HG02870 (cell line): ENCODE measurements around the gene GALNTL6.

Experiments used
- ATAC-seq: cut with Tn5 transposase; IDR thresholded peaks from one replicate; pipeline ENCODE4 v1.9.1; 2021; ENCODE audit warnings: mild to moderate bottlenecking, moderate library complexity; ENCODE audit not compliant: unreplicated experiment

GALNTL6 gene

DNA sequence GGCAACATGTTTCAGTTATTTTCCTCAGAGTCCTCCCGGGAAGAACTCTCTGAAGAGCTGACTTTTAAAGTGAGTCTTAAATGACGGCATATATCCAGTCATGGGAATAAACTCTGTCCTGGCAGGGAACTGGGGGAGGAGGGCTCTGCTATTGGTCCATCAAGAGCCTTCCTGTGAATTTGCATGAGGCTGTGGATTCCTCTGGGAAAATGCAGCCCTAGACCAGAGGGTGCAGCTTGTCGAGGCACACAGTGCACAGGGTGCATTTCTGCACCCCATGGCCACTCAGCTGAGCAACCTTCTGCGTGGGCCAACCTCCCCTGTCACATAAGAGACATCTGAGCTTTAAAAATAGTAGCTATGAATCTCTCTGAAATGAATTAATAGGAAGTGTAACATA lies 360.0 kb downstream of the GALNTL6 start:
- ATAC-seq: no peak

GRCh38 chr4:172177382-172177781 lies 364.2 kb downstream of the GALNTL6 start:
- no peak for ATAC-seq

DNA sequence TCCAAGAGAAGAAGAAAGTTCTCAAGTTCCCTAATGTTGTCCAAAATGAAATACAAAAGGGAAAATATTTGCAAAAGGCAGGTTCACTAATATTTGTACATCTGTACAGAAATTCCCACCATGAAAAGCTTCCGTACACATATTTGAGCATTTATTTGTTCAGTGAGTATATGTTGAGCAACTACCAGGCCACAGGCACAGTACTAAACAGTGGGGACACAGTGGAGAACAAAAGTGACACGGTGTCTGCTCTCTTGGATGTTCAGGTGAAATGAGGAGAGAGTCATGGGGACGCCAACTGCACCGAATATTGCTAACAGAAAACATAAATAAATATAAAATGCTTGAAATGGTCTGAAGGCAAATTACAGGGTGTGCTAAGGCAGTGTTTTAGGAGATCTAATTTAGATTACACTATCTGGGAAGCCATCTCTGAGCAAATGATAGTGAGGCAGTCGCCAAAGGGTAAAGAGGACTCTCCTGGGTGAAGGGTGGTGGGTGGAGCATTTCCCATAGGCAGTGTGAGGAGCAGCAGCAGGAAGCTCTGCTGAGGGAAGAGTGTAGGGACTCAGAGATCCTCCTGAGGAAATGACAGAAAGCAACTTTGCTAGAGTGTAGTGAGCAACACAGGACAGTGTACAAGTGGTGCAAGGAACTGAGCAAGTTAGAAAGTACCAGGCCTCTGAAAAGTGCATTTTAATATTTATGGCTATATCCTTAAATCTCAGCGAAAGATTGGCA lies 375.2 kb downstream of the GALNTL6 start:
- no peak for ATAC-seq

DNA sequence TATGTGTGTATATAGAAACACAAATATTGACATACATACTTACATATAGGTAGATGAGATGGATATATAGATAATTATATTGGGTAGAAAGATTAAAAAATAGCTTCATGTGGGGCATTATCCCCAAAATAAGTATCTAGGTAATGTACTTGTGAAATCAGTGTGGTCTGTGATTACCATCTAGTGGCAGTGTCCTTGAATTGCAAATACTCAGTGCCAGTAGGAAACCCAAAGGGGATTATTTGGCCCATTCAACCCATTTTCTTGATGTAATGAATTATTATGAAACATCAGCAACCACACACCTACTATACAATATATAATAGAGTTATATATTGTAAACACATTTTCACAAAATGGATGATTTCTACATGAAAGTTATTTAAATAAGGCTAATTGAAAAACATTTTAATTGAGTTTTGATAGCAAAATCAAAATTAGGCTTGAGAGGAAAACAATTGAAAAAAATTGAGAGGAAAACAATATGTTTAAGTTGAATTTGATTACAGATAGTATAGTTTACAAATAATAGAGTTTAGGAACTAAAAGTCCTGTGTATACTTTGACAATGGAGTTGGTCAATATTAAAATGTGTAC lies 389.4 kb downstream of the GALNTL6 start:
- ATAC-seq: peak; percentile 60

DNA sequence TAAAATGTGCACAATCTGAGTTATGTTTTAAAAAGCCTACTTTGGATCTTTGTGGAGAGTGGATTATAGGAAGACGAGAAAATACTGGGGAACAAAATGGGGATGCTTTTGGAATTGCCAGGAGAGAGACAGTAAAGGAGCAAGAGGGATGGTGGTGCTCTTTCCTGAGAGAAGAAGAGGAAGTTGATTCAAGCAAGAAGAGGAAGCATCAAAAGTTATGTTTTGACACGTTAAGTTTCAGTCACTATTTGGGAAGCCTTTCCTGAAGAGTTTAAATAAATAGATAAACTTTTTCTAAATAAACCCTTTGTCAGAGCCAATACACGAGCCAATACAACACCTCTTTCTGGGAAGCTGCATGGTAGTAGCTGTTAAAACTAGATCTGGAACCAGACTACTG lies 394.1 kb downstream of the GALNTL6 start:
- ATAC-seq: no peak

DNA sequence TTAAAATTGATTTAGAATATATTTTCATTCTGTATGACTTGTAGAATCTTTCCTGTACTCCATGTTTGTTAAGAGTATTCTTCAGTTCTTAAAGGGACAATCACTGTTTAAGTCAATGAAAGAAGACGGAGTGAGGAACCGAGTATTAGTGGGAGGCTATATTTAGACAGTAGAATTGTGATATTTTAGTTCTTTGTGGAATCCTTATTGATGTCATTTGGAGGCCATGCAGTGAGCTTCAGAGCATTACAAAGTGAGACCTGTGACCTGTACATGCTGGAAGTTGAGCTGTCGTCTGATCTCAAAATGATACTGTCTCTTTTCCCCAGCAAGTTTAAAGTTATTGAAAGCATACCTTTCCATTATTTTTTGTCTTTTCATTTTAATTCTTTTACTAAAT lies 394.7 kb downstream of the GALNTL6 start:
- no peak for ATAC-seq

- ATAC-seq: no peak
Measured at GRCh38 chr4:172220679-172221078, 407.5 kb downstream of the GALNTL6 start.

GRCh38 chr4:172225457-172225856 lies 412.3 kb downstream of the GALNTL6 start:
- ATAC-seq: no peak

DNA sequence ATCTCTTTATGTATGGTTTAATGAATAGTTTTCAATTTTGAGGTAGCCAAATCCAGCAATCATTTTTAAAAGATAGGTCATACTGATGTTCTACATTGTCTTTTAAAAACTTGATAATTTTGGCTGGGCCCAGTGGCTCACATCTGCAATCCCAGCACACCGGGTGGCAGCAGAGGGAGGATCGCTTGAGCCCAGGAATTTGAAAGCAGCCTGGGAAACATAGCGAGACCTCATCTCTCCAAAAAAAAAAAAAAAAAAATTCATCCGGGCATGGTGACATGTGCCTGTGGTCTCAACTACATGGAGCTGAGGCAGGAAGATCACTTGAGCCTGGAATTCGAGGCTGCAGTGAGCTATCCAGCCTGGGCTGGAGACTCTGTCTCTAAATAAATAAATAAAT lies 419.8 kb downstream of the GALNTL6 start:
- no peak for ATAC-seq

DNA sequence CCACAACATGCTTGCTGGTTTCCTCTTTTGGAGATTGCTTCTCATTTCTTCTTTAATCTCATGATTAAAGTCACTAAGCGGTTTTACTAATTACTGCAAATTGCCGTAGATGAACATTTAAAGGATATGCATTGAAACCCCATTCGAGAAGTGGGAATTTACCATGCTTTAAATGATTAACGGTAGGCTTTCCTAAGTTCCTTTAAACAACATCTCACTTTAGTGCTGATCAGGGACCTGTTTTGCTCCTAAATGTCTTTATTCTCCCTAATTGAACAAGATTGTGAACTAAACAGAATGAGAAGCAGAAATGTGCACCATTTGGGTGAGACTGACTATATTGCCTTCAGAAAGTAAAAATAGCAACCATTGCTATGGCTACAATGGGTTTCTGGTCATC lies 430.3 kb downstream of the GALNTL6 start:
- no peak for ATAC-seq

GRCh38 chr4:172245516-172245915 lies 432.3 kb downstream of the GALNTL6 start:
- no peak for ATAC-seq

DNA sequence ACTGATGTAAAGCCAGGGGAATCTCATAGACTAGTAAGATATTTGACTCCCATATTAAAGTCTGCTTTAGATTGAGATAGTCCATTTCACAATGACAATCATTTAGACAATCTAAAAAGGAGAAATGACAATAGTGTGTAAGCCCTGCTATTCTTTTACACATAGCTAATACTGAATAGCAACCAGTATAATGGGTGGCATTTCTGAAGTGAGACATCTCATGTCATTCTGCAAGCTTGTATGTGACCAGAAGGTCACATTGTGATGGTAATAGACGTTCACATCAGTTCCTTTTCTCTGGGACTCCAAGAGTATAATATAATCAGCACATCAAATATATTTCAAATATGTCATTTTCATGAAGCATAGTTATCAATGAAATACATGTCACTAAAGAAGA lies 440.2 kb downstream of the GALNTL6 start:
- no peak for ATAC-seq

- ATAC-seq: no peak
Measured at GRCh38 chr4:172256820-172257219, 443.6 kb downstream of the GALNTL6 start.

- no peak for ATAC-seq
Measured at GRCh38 chr4:172270397-172270796, 457.2 kb downstream of the GALNTL6 start.

DNA sequence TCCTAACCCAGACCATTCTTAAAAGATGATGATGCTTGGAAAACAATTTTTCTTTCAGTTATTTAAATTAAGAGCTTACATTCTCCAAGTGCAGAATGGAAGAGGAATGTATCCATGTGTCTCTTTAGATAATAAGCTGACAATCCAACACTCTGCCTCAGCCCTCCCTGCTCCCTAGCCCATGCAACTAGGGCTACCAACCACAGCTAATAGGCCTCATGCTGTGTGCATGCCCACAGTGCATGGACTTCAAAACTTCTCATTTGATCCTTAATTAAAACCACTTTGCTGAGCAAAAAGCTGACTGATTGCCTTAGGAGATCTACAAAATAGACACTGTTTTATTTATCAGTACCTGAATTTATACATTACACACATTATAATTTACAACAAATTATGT lies 473.9 kb downstream of the GALNTL6 start:
- ATAC-seq: no peak

DNA sequence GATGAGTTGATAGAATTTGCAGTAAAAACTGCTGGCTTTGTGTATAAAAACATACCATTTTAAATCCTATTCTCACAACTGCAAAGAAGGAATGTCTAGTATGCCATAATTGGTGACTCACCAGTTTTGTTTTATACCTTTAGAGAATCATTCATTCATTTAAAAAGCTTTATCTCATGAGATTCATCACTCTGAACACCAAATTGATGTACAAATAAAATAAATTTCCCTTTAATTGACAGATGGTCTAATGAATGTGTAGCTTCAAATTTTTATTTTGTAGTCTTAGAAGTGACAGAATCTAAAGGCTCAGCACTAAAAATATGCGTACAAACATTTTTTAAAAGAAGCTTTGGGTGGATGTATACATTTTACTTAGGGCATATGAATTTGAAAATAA lies 492.5 kb downstream of the GALNTL6 start:
- no peak for ATAC-seq

DNA sequence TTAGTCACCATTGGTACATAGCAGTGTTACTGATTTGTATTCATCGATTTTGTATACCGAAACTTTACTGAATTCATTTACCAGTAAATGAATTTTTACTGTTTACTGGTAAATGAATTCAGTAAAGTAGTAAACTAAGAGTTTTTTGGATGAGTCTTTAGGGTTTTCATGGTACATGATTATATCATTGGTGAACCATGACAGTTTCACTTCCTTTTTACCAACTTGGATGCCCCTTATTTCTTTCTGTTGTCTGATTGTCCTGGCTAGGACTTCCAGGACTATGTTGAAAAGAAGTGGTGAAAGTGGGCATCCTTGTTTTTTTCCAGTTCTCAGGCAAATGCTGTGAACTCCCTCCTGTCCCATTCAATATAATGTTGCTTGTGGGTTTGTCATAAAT lies 494.9 kb downstream of the GALNTL6 start:
- ATAC-seq: no peak

DNA sequence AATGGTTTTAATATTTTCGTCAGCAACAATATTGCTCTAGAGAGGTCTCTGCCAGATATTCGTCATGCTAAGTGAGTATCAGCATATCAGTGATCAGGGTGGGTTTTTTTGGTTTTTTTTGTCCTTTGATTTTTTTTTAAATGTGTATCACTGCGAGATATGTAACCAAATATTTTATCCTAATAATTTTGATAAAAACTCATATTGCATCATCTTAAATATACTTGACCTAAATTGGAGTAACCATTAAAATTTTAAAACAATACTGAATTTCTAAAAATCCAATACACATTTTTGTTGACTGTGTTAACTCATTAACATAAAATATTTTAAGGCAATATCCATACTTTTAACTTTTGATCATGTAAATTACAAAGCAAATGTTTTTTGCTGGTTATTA lies 498.5 kb downstream of the GALNTL6 start:
- no peak for ATAC-seq

DNA sequence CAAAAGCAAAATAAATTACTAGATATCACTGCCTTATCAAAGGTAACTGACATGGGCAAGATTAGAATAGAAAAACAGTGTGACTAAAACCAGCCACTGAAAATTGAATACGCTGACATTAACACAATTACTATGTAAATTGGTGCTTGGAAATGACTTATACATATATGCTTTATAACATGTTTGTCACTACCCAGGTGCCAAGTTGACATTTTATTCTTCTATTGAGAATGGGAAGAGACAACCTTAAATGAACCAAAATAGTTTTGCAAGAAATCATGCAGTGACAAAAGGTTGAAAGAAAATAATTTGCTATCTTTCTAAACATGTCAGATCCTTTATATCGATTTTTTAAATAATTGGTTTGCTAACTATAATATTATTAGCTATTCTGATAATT lies 510.1 kb downstream of the GALNTL6 start:
- no peak for ATAC-seq

DNA sequence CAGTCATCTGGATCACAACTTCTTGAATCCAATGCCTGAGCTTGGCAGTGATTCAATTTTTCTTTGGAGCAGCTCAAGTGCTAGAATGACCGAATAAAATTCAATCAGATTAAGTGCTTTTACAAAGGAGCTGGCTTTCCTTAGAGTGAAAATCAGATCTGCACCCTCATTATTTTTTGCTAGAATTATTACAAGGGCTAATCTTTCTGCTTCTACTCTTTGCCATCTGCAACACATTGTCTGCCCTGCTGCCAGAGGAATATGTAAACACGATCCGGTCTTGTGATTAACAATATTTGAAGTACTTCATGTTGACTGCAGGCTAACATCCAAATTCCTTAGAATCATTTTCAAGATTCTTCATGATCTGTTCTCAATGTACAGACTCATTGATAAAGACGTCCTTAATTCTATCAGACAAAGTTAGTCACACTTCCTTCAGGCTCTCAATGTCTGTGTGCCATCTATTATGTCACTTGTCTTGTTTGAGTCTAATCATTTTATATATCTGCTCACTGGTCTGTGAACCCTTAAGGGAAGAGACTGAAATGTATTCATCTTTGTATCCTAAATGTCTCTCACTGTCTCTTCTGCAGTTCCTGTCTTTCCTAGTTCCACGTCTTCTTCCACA lies 531.2 kb downstream of the GALNTL6 start:
- no peak for ATAC-seq

DNA sequence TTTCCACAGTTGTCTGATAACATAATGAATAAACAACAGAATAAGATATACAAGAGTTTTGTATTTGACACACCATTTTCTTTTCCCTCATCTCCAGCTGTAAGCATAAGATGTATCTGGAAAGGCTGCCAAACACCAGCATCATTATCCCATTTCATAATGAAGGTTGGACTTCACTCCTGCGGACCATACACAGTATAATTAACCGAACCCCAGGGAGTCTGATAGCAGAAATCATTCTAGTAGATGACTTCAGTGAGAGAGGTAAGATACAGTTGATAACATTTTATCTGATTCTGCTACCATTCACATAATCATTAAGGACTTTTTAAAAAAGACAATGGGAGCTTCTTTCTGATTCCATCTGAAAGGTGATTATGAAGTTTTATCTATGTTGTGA lies 535.2 kb downstream of the GALNTL6 start:
- no peak for ATAC-seq

DNA sequence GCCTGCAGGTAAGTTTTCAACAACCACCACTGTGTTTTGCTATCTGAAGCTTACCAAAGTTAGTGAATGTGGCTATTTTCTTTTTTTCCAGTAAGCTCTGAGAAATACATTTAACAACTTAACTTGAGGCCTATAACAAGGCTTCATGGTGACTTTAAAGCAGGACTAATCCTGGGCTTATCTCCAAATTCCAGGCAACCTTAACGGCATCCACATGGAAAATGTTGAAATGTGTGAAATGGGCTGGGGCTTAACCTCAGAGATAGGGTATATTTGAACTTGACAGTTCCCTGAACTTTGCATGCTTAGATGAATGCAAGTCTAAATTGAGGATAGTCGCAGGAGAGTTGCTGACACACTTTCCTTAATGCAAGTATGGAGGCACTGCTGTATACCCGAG lies 539.2 kb downstream of the GALNTL6 start:
- no peak for ATAC-seq
